HEK293 (cell line): ENCODE data around the gene SLC15A4.

ENCODE experiments used
- BCL11A ChIP-seq: fragments of 450-650 bp; formaldehyde crosslinking; IDR thresholded peaks from 2 replicates; pipeline ENCODE4 v1.5.1; 2016; ENCODE audit warnings: low read depth, missing biosample characterization, missing genetic modification characterization
- CTCF ChIP-seq: fragments of 450-650 bp; formaldehyde crosslinking; IDR thresholded peaks from 2 replicates; pipeline ENCODE4 v1.5.1; 2016; ENCODE audit warnings: missing biosample characterization, missing genetic modification characterization
- TCF7L2 ChIP-seq: IDR thresholded peaks from 2 replicates; pipeline ENCODE4 v1.6.1; 2011; ENCODE audit warnings: low read depth, mild to moderate bottlenecking, inconsistent platforms, low read length, moderate library complexity, borderline replicate concordance
- ZNF114 ChIP-seq: fragments of 450-650 bp; formaldehyde crosslinking; IDR thresholded peaks from 2 replicates; pipeline ENCODE4 v1.5.0; 2017; ENCODE audit warnings: missing biosample characterization, missing genetic modification characterization
- ZNF157 ChIP-seq: fragments of 450-650 bp; formaldehyde crosslinking; IDR thresholded peaks from 2 replicates; pipeline ENCODE4 v1.5.1; 2016; ENCODE audit warnings: missing biosample characterization, missing genetic modification characterization
- ZNF302 ChIP-seq: fragments of 450-650 bp; formaldehyde crosslinking; IDR thresholded peaks from 2 replicates; pipeline ENCODE4 v1.5.1; 2016; ENCODE audit warnings: missing biosample characterization, missing genetic modification characterization, low read depth
- ZNF514 ChIP-seq: fragments of 450-650 bp; formaldehyde crosslinking; IDR thresholded peaks from 2 replicates; pipeline ENCODE4 v1.5.1; 2016; ENCODE audit warnings: missing biosample characterization, missing genetic modification characterization
- ZNF518A ChIP-seq: fragments of 450-650 bp; formaldehyde crosslinking; conservative IDR thresholded peaks from 2 replicates; pipeline ENCODE4 v1.5.1; 2016; ENCODE audit warnings: low read depth, missing biosample characterization, missing genetic modification characterization
- ZNF530 ChIP-seq: fragments of 450-650 bp; formaldehyde crosslinking; IDR thresholded peaks from 2 replicates; pipeline ENCODE4 v1.5.1; 2016; ENCODE audit warnings: low read depth, missing biosample characterization, missing genetic modification characterization
- ZNF596 ChIP-seq: fragments of 450-650 bp; IDR thresholded peaks from 2 replicates; pipeline ENCODE4 v1.5.0; 2018; ENCODE audit warnings: missing biosample characterization, mild to moderate bottlenecking, missing genetic modification characterization, moderate library complexity
- TF ChIP-seq, protein P1 (sequence below): fragments of 450-650 bp; formaldehyde crosslinking; IDR thresholded peaks from 2 replicates; pipeline ENCODE4 v1.5.1; 2017; ENCODE audit warnings: missing biosample characterization, missing genetic modification characterization
- TF ChIP-seq, protein P2 (sequence below): fragments of 450-650 bp; formaldehyde crosslinking; IDR thresholded peaks from 2 replicates; pipeline ENCODE4 v1.5.1; 2016; ENCODE audit warnings: missing biosample characterization, missing genetic modification characterization

DNA sequence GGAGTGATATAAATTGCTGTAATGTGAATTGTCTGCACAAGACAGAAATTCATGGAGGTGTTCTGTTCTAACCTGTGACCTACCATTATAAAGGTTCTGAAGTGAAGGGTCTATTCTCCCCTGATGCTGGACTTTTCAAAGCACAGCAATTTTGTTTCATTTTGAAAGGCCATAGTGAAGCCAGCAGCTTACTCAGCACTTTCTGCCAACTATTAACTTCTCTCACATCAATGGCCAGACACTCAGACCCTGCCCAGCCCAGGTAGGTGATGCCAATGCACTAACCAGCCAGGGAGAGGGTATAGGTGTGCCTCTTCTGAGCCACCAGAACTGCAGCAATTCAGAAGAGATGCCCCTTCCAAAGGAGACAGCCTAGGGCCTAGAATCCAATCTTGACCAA lies 43.9 kb downstream of the SLC15A4 start:
- TF ChIP-seq, protein P1, sequence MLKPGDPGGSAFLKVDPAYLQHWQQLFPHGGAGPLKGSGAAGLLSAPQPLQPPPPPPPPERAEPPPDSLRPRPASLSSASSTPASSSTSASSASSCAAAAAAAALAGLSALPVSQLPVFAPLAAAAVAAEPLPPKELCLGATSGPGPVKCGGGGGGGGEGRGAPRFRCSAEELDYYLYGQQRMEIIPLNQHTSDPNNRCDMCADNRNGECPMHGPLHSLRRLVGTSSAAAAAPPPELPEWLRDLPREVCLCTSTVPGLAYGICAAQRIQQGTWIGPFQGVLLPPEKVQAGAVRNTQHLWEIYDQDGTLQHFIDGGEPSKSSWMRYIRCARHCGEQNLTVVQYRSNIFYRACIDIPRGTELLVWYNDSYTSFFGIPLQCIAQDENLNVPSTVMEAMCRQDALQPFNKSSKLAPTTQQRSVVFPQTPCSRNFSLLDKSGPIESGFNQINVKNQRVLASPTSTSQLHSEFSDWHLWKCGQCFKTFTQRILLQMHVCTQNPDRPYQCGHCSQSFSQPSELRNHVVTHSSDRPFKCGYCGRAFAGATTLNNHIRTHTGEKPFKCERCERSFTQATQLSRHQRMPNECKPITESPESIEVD (tag by site-specific recombination): no peak
- TF ChIP-seq BCL11A (tag by site-specific recombination) (no peak), TCF7L2 (no peak), ZNF514 (tag by site-specific recombination) (no peak), ZNF530 (no peak), ZNF596 (tag by site-specific recombination) (no peak), ZNF518A (tag by site-specific recombination) (no peak), ZNF157 (tag by site-specific recombination) (no peak), ZNF114 (no peak), ZNF302 (no peak), CTCF (tag by site-specific recombination) (no peak)
- TF ChIP-seq, protein P2, sequence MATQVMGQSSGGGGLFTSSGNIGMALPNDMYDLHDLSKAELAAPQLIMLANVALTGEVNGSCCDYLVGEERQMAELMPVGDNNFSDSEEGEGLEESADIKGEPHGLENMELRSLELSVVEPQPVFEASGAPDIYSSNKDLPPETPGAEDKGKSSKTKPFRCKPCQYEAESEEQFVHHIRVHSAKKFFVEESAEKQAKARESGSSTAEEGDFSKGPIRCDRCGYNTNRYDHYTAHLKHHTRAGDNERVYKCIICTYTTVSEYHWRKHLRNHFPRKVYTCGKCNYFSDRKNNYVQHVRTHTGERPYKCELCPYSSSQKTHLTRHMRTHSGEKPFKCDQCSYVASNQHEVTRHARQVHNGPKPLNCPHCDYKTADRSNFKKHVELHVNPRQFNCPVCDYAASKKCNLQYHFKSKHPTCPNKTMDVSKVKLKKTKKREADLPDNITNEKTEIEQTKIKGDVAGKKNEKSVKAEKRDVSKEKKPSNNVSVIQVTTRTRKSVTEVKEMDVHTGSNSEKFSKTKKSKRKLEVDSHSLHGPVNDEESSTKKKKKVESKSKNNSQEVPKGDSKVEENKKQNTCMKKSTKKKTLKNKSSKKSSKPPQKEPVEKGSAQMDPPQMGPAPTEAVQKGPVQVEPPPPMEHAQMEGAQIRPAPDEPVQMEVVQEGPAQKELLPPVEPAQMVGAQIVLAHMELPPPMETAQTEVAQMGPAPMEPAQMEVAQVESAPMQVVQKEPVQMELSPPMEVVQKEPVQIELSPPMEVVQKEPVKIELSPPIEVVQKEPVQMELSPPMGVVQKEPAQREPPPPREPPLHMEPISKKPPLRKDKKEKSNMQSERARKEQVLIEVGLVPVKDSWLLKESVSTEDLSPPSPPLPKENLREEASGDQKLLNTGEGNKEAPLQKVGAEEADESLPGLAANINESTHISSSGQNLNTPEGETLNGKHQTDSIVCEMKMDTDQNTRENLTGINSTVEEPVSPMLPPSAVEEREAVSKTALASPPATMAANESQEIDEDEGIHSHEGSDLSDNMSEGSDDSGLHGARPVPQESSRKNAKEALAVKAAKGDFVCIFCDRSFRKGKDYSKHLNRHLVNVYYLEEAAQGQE: no peak
